ENCODE measurements around the gene SECISBP2L.

DNA sequence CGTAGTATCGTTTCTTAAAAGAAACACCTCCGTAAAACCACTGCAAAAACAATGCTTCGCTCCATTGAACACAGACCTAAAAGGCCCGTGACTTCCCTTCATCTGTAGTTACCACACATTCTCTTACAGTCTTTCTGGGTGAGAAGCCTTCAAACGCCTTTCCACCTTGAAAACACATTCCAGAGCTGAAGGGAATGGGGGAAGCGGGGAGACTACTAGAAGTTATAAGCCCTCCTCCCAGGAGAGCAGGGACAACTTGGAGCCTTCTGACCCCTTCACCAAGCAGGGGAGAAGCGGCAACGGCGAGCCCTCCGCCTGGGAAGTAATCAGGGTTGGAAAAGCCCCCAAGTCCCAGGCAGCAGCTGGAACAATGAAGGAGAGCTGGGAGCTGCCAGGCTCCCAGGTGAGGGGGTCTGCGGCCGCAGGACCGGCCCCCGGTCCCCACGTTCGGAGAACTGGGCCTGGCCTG, 461 bp downstream of the SECISBP2L start:
- TF ChIP-seq CTCF (conservative IDR thresholded peaks at IDR 0.05; ENCODE audit: low read depth, low read length) (no peak), EZH2 (IDR thresholded peaks at IDR 0.05; ENCODE audit: borderline replicate concordance, low read depth, low read length, poor library complexity, severe bottlenecking) (no peak)

All from A673 (cell line).